ENCODE results near the gene RAB6B. TPM values are rescaled to one million over a fixed set of nuclear protein-coding genes. Genes with fewer than 3 reads are reported as not detected.

The RAB6B gene
- 0.59 and 0.72 TPM in 2 replicates for total RNA-seq

GRCh38 chr3:133895208-133896001 lies at the start of gene RAB6B:
TSS of gene RAB6B (minus strand) at chr3:133895882. CDS start at chr3:133895466, 416 bp downstream.
- peak; percentile 97 for DNase-seq (ENCODE audit: insufficient read length, low spot score, missing footprints)

GRCh38 chr3:133944641-133945380 lies 49.1 kb upstream of the RAB6B start:
- peak overlapping the region; percentile 24 for H3K4me3 ChIP-seq (ENCODE audit: insufficient read depth, low read length)
- no peaks in the 10 kb centered on the region for H3K36me3 ChIP-seq (ENCODE audit: insufficient read depth, low read length)
- DNase-seq (ENCODE audit: insufficient read length, low spot score, missing footprints): peak; percentile 85
- no peaks in the 10 kb centered on the region for H3K79me2 ChIP-seq (ENCODE audit: insufficient read depth, low read length)
- peaks cover 15% of the 10 kb centered on the region for H3K27me3 ChIP-seq (ENCODE audit: insufficient read depth, low read length)
- H3K4me1 ChIP-seq (ENCODE audit: insufficient read depth, low read length): peaks cover 54% of the 10 kb centered on the region
- H3K4me2 ChIP-seq (ENCODE audit: insufficient read depth, low read length): peak overlapping the region; percentile 69
- peak overlapping the region; percentile 10 for H2AFZ ChIP-seq (ENCODE audit: low read length)
- no peak for TF ChIP-seq CTCF (IDR thresholded peaks at IDR 0.05; ENCODE audit: extremely low read depth, low read depth, low read length)
- peaks cover 7% of the 10 kb centered on the region for H4K20me1 ChIP-seq (ENCODE audit: insufficient read depth, low read length)
- no peaks in the 10 kb centered on the region for H3K9me3 ChIP-seq (ENCODE audit: low read depth, low read length)
- H3K27ac ChIP-seq (ENCODE audit: low read depth, low read length): peak overlapping the region; percentile 56

More at GRCh38 chr3:133895208-133896001, at the start of gene RAB6B:
- H3K36me3 ChIP-seq (ENCODE audit: insufficient read depth, low read length): no peaks in the 10 kb centered on the region
- no peaks in the 10 kb centered on the region for H3K9me3 ChIP-seq (ENCODE audit: low read depth, low read length)
- no peaks in the 10 kb centered on the region for H3K79me2 ChIP-seq (ENCODE audit: insufficient read depth, low read length)
- TF ChIP-seq CTCF (IDR thresholded peaks at IDR 0.05; ENCODE audit: extremely low read depth, low read depth, low read length): no peak
- no peak within 1 kb of the TSS for H3K27ac ChIP-seq (ENCODE audit: low read depth, low read length)
- peak within 1 kb of the TSS; percentile 83 for H3K4me2 ChIP-seq (ENCODE audit: insufficient read depth, low read length)
- H4K20me1 ChIP-seq (ENCODE audit: insufficient read depth, low read length): no peaks in the 10 kb centered on the region
- no peaks in the 10 kb centered on the region for H3K4me1 ChIP-seq (ENCODE audit: insufficient read depth, low read length)
- H3K4me3 ChIP-seq (ENCODE audit: insufficient read depth, low read length): peak within 1 kb of the TSS; percentile 76
- peak within 1 kb of the TSS; percentile 76 for H2AFZ ChIP-seq (ENCODE audit: low read length)
- peaks cover 32% of the 10 kb centered on the region for H3K27me3 ChIP-seq (ENCODE audit: insufficient read depth, low read length)

GRCh38 chr3:133944181-133944580 lies 48.5 kb upstream of the RAB6B start:
- DNase-seq (ENCODE audit: insufficient read length, low spot score, missing footprints): peak; percentile 87
- H3K27ac ChIP-seq (ENCODE audit: low read depth, low read length): no peak overlapping the region

More at GRCh38 chr3:133944181-133944580, 48.5 kb upstream of the RAB6B start:
- no peaks in the 10 kb centered on the region for H3K9me3 ChIP-seq (ENCODE audit: low read depth, low read length)
- peaks cover 54% of the 10 kb centered on the region for H3K4me1 ChIP-seq (ENCODE audit: insufficient read depth, low read length)
- H3K36me3 ChIP-seq (ENCODE audit: insufficient read depth, low read length): no peaks in the 10 kb centered on the region
- TF ChIP-seq CTCF (IDR thresholded peaks at IDR 0.05; ENCODE audit: extremely low read depth, low read depth, low read length): no peak
- H3K4me2 ChIP-seq (ENCODE audit: insufficient read depth, low read length): peak overlapping the region; percentile 69
- H3K4me3 ChIP-seq (ENCODE audit: insufficient read depth, low read length): no peak overlapping the region
- no peaks in the 10 kb centered on the region for H3K79me2 ChIP-seq (ENCODE audit: insufficient read depth, low read length)
- H3K27me3 ChIP-seq (ENCODE audit: insufficient read depth, low read length): peaks cover 21% of the 10 kb centered on the region
- H2AFZ ChIP-seq (ENCODE audit: low read length): no peak overlapping the region
- peaks cover 7% of the 10 kb centered on the region for H4K20me1 ChIP-seq (ENCODE audit: insufficient read depth, low read length)

All from osteoblast (primary cell).